Fibroblast of pulmonary artery (primary cell): ENCODE results near the gene NOX1.
"Not testable (repeated sequence)": the region's sequence is repeated elsewhere in the genome, so short reads cannot be mapped to it uniquely, and the experiment has no call there.

Experiments
- DNase-seq: peaks from one replicate; pipeline ENCODE4 v3.0.0-alpha.2; 2010; ENCODE audit warnings: low read depth
- H3K4me3 ChIP-seq: replicated peaks from 2 replicates; pipeline ENCODE4 v1.5.1; 2011; ENCODE audit warnings: low read depth, mild to moderate bottlenecking, control low read depth, low read length, moderate library complexity
- CTCF ChIP-seq: IDR thresholded peaks from 2 replicates; pipeline ENCODE4 v1.5.1; 2011; ENCODE audit warnings: mild to moderate bottlenecking, control low read depth, low read length, inconsistent platforms; ENCODE audit errors: missing control alignments

Gene NOX1

GRCh38 chrX:100819837-100820666 lies 54.1 kb downstream of the NOX1 start, which contains the start of gene CSTF2:
TSS of gene CSTF2 (plus strand) at chrX:100820391. CDS start at chrX:100820417, 26 bp downstream.
- peak within 1 kb of the TSS; percentile 85 for H3K4me3 ChIP-seq
- peak; percentile 85 for DNase-seq
- TF ChIP-seq CTCF: peak; percentile 5

- no peak for DNase-seq
Measured at GRCh38 chrX:100819534-100819836, 54.7 kb downstream of the NOX1 start.

GRCh38 chrX:100817340-100817739 lies 56.8 kb downstream of the NOX1 start:
- H3K4me3 ChIP-seq: no peak overlapping the region
- TF ChIP-seq CTCF: no peak
- DNase-seq: no peak

More at GRCh38 chrX:100819534-100819836, 54.7 kb downstream of the NOX1 start:
- H3K4me3 ChIP-seq: peak overlapping the region; percentile 85
- TF ChIP-seq CTCF: no peak

GRCh38 chrX:100812216-100813158 lies 61.7 kb downstream of the NOX1 start:
- H3K4me3 ChIP-seq: no peak overlapping the region
- TF ChIP-seq CTCF: no peak
- no peak for DNase-seq

GRCh38 chrX:100808265-100808664 lies 65.9 kb downstream of the NOX1 start:
- not testable (repeated sequence) for DNase-seq, H3K4me3 ChIP-seq

GRCh38 chrX:100804780-100805179 lies 69.4 kb downstream of the NOX1 start:
- no peak overlapping the region for H3K4me3 ChIP-seq
- no peak for DNase-seq
- TF ChIP-seq CTCF: no peak

- no peak for DNase-seq
- TF ChIP-seq CTCF: no peak
- no peak overlapping the region for H3K4me3 ChIP-seq
Measured at GRCh38 chrX:100802843-100803242, 71.3 kb downstream of the NOX1 start.
